DMS53 treated with DMSO at 0.1 percent for 48 hours (cell line): ENCODE data around the gene ZSWIM6.

ENCODE experiments used
- DNase-seq: peaks from one replicate; lab custom pipeline; 2025; ENCODE audit not compliant: unreplicated experiment; lab: John Stamatoyannopoulos, UW

Gene ZSWIM6

DNA sequence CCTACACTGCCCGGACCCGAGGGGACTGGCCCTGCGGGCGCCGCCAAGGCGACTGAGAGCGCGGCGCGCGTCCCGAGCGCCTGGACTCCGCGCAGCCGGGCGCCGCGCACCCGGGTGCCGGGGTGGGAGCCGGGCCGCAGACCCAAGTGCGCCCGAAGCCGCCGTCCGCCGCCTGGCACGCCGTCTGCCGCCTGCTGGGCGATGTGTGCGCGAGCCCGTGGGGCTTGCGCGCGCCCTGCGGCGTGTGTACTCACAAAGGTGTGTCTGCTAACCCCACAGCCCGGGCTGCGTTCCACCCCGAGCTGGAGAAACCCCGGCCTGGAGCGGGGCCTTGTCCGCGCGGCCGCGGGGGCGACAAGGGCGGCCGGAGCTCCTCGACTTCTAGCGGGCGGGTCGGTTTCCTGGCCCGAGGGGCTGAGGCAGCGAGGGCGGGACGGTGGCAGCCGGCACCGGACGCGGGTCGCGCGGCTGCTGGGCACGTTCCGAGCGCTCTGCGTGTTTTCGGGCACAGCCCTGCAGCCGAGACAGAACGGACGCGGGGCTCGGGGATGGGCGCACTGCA is 1.1 kb upstream of the ZSWIM6 start:
- DNase-seq: peak; percentile 61

DNA sequence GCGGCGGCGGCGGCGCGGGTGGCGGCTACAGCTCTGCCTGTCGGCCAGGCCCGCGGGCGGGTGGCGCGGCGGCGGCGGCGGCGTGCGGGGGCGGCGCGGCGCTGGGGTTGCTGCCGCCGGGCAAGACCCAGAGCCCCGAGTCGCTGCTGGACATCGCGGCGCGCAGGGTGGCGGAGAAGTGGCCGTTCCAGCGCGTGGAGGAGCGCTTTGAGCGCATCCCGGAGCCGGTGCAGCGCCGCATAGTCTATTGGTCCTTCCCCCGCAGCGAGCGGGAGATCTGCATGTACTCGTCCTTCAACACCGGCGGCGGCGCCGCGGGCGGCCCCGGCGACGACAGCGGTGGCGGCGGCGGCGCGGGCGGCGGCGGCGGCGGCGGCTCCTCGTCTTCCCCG is 296 bp downstream of the ZSWIM6 start:
- peak; percentile 31 for DNase-seq

DNA sequence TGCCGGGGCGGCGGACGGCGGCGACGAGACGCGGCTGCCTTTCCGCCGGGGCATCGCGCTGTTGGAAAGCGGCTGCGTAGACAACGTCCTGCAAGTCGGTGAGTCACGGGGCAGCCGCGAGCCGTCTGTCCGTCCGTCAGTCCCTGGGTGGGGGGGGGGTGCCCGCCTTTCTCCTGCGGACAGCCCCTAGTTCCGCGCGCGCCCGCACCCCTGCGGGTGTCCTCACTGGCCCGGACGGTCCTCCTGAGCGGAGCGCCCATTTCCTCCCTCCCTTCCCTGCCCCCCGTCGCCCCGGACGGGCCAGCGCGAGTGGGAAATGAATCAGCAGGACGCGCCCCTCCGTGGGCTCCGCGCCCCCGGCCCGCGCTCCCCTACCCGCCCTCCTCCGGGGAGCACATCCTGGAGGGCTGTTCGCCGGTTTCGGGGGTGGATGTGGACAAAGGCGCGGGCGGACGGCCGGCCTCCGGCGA is 828 bp downstream of the ZSWIM6 start:
- DNase-seq: no peak

DNA sequence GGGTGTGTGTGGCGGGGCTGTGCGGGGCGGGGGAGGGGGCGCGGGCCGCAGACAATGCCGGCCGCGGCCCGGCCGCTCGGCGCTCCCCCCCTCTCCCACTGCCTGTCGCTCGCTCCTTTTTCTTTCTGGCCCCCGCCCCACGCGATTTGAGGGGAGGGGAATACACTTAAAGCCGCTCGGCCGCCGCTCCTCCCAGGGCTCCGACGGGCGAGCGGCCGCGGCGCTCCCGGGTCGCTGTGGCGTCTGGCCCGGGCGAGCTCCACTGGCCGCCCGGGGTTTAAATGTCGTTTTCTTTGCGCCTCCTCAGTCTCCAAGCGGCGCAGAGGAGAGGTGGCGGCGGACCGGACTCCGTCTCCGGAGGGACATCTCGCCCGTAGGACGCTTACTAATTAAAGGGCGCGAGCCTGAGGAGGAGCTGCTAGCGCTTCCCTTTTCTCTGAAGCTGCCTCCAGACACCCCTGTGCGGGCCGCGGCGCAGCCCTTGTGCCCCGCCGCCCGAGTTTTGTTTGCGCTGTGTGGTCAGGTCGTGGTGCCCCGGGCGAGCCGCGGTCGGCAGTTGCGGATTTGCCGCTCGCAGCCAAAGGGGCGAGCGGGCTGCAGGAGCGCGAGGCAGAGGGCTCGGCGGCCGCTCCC is 1.4 kb downstream of the ZSWIM6 start:
- peak; percentile 35 for DNase-seq

DNA sequence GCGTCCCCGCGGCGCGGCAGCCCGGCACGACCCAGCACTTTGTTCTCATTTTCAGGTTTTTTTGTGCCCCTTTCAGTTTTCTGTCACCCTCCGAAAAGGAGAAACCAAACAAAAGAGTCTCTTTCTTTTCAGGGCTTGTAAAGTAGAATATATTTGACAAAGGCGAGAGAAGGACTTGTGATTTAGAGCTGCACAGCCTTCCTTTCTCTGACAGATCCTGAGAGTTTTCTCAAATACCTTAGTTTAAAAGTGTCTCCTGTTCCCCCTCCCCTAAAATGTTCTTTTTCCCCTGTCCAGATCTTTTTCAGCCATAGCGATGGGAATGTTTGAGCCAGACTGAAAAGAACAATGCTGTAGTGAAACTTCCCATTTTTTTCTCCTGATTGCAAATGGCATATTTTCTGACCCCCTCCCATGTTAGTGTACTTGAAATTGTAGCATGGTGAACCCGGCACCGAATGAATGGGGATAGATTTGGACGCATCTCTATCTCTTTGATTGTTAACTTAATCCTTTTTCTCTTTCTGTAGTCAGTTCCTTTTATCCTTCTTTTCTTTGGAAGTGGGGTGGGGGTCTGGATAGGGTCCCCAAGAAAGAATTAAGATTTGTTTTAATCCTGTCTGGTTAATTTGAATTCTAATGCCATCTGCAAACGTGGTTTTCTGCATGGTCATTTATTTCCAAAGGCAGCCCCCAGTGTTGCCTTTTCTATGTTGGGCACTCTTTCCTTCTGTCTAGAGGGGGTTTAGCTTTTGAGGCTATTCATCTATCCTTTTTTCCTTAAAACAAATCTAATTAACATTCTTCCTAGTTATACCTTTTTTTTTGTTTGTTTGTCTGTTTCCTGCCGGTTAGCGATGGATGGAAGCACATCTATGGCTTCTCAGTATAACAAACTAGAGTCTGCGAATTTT is 2.2 kb downstream of the ZSWIM6 start:
- DNase-seq: no peak

DNA sequence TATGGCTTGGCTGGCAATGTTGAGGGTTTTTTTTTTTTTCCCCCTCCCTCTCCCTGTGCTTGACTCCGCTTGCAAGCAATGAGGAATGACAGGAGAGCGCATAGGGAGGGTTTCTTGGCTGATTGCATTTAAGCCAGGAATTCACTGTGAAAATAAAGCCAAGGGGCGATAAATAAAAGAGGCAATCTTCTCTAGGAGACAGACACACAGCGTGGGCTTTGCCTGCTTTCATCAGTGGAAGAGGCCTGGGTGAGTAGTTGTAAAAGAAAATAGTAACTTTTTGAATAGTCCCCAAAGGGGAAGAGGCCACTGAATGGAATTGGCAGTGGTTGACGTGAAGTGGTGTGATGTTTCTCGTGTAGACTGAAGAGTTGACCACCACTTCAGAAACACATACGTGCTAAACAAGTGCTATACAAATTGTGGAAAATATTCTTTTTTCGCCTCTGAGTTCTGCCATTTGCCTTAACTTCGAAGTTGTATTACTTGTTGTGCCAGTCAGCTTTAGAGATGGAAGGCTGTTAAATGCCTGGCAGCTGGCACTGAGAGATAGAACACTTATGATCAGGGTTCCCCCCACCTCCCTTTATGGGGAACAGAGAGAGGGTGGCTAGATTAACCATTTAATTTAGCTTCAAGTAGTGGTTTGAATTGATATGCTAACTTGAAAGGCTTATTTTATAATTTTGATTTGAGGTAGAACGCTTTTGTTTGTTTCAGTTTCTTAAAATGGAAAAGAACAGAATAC is 3.0 kb downstream of the ZSWIM6 start:
- DNase-seq: no peak

DNA sequence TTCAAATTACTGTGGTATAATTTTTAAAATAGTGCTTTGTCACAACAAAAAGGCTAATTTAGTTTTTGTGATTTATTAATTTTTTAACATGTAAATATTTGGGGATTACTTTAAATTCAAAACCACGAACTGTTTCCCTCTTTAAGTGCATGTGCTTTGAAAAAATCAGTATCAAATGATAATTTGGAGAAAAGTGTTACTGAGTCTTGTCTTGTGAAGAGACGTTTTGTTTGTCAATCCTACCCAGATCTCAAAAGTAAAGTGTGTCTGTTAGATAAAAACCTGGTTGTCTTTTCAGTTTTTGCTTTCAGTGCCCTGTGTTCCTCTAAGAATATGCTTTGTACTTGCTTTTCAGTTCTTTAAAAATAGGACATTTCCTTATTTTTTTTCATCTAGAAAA is 7.7 kb downstream of the ZSWIM6 start:
- no peak for DNase-seq

DNA sequence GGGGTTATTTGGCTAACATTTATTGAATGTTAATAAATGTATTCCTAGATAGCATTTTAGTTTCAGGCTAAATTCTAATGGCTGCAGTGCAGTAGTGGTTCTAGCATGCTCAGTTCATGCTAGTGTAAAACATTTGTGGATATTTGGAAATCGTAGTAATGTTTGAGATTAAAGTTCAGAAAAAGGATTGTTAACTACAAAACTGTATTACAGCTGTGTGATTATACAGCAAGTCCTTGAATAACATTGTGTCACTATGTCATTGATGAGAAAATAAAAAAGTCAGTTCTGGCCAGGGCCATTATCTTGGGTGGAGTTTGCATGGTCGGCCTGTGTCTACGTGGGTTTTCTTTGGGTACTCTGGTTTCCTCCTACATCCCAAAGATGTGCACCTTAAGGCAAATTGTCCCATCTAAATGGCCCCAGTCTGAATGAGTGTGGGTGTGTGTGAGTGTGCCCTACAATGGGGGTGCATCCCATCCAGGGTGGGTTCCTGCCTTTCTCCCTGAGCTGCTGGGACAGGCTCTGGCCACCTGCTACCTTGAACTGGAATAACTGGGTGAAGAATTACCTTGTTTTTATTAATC is 8.8 kb downstream of the ZSWIM6 start:
- DNase-seq: no peak

DNA sequence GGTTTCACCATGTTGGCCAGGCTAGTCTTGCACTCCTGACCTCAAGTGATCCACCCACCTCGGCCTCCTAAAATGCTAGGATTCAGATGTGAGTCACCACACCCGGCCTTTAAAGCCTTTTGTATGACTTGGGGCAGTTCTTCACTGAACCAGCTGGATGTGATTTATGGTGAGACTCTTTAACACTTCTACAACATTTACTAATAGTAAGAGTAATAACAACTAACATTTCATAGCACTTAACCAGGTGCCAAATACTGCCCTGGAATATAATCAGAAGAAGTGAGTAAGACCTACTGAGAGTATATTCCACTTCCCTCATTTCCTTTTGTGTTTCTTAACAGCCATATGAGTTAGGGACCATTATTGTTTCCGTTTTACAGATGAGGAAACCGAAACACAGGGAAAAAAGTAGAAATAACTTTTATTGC is 10.0 kb downstream of the ZSWIM6 start:
- DNase-seq: no peak

DNA sequence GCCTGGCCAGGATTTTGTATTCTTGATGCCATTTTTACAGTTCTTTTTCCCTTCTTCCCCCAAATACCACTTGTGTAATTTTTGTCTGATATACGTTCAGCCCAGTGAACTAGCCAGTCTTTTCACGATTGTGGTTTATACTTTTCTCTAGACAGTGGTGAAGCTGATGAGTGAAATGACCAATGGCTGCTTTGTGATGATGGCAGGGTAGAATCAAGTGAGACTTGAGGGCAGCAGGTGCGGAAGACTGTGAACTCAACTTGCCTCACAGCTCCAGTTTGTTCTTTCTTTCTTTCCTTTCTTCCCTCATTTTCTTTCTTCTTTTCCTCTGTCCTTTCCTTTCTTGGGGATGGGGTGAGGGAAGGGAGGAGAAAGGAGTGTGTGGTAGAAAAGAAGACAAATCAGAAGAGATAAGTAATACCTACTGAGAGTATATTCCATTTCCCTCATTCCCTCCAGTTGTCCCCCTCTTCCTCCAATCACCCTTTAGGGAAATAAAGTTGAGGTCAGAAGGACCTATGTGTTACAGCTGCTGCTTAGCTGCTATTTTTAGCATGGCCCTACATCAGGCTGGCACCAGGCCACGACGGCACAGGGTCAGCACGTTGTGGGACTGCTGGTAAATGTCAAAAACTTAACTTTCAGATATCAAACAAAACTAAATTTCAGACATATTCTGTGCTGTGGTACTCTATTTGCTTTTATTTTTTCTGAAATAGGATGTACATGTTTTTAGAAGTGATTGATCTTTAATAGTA is 12.3 kb downstream of the ZSWIM6 start:
- no peak for DNase-seq

DNA sequence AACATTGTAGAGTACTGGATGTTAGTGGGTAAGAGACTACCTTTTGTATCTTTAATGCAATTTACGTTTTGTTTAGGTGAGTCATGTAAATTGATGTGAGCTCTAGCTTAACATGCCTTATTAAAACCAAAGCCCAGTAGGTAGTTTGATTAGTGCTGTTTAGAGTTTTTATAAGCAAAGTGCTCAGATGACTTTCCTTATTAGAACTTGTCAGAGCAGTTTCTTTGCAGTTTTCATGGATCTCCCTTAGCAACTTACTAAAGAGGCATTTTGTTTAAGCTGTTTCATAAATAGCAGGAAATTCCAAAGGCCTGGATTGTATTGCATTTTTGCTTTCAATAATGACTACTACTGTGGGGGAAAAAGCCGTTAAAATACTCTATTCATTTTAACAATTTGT is 14.5 kb downstream of the ZSWIM6 start:
- DNase-seq: no peak

DNA sequence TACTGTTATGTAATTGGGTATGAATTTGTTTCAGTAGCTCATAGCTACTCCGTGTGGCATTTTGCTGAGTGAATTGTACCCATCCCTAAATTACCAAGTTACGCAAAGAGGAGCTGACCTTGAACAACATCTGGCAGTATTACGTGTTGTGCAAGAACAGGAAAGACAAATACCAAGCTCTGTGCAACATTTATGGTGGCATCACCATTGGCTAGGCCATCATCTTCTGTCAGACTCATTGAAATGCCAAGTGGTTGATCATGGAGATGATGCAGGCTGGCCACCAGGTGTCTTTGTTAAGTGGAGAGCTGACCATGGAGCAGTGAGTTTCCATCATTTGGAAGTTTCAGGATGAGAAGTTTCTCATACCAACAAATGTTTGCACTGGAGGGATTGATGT is 15.0 kb downstream of the ZSWIM6 start:
- no peak for DNase-seq

DNA sequence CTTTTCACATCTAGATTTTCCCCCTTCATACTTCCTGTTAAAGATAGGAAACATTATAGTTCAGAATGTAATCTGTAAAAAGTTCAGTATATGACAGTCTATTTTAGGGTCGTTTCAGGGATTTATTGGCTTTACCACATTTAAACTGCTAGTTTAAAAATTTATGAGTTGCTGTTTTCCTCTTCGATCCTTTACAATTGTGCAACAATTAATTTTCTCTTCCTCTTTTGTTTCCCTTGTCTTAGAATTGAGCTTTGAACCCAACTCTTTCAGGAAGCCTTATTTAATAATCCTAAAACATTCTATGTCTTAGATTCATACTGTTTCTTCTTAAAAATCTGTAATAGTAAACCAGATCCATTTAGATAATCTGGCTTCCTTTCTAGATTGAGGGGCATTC is 16.4 kb downstream of the ZSWIM6 start:
- no peak for DNase-seq

DNA sequence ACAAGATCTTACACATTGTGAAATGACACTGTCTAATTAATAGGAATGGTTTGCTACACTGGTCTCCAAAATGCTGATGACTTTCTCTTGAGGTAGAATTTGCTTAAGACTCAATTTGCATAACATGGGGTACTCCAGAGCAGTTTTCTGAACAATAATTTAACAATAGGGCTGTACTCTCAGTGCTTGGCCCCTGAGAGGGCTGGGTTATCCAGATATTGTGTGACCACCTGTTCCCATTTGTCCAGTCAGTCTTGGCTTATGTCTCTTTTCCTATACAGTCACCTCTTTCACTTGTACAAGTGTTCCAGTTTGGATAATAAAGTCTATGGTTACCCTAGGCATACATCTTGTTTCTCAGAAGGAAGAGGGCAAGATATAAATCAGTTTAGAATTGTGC is 17.9 kb downstream of the ZSWIM6 start:
- no peak for DNase-seq

DNA sequence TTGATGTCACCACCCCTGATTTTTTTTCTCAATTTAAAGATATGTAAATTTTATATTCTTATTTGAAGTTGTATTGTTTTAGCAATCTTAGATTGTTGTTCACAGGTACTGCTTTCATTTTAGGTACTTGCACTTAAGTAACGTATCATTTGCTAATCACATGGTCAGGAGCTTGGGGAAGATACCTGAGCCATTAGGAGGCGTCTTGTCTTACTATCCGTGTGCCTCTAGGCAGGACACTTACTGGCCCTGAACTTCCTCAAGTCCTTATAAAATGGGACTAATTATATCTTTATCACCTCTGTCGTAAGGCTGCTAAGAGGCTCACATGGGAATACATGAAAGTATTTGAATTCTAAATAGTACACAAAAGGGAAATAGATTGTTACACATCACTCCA is 18.5 kb downstream of the ZSWIM6 start:
- no peak for DNase-seq

DNA sequence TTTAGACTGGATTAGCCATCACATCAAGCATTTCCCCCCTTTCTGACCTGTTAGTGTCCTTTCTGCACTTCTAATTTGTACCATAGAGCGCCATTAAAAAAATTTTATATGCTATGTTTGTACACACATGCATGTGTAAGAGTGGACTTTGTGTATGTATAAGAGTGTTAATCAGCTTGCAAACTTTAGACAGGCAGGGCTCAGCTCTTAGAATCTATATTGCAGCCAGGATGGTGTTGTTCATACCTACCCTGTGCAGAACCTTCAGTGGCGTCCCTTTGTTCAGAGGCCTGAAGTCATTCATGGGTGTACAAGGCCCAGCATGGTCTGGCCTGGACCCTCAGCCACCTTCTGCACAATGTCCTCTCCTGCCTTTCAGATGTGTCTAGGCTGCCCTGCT is 19.7 kb downstream of the ZSWIM6 start:
- no peak for DNase-seq

DNA sequence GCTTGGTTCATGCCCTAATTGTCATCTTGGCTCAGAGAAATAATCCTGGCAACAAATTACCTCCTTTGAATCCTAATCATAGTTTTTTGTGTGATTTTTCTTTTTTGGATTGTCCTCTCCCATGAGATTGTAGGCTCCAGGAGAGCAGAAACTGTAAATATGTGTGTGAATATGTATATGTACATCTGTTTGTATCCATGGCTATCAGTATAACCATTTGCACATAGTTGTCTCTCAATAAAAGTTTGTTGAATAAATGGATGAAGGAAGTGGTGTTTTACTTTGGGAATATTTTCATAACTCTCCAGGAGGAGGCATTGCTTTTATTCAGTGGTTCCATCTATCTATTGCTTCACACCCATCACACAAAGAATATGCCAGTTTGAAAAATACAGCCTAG is 20.1 kb downstream of the ZSWIM6 start:
- DNase-seq: no peak

DNA sequence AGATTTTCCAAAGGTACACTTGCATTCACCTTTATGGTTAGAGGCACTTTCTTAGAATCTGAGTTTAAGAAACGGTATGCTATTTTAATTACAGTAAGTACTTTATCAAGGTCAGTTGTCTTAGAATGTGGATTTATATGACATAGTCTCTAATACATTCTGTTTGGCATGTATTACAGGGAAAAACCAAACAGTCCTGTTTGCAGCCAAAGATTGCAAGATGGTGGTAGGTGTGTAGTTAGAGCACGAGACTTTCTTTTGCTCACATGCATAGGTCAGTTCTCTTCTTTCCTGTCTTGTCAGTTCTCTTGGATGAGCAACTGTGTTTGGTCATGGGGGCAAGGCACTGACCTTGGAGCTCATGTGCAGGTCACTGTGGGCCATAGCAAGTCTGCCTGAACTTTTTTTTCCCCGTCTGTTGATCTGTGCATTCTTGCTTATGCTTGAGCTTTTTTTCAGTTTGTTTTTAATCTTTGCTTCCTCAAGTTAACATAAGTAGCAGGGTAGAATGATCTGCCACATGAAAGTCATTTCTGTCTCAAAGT is 20.6 kb downstream of the ZSWIM6 start:
- no peak for DNase-seq

DNA sequence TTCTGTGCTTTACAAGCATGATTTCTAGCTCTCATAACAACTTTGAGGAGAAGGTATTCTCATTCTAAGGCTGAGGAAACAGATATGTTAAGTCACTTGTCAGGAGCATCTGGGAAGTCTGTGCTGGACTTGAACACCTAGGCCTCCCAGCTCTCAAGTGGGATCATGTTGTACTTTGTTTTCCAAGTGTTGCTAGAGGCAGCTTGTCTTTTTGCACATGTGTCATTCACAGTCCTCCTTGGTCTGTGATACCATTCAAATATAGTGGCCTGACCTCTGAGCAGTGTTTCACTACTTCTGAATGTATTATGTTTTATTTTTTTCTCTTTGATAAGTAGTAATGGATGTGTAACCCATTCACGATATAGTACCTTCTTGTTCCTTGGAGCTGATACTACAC is 21.2 kb downstream of the ZSWIM6 start:
- DNase-seq: no peak

DNA sequence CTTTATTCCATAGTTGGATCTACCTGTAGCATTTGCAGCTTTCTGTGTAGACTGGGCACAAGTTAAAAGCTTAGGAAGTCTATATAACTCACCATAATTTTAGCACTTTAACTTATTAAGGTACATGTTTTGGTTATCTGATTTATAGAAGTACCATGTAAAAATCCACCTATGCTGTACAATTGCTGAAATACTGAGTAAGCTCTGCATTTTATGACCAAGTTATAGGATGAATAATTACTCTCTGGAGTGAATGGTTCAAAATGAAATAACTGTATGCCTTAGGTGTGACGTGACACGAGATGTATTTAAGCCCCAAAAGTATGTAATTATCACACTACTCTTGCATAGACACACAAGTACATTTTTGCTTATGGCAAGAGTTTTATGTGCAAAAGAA is 22.1 kb downstream of the ZSWIM6 start:
- DNase-seq: no peak
